Heart left ventricle (tissue), 13 donors: ENCODE measurements around the gene PEAK1.

Experiments used
- CTCF ChIP-seq, 12 donors: fragments of 200-600 bp; sonication (generic) in 4 of 12; IDR thresholded peaks; one replicate each; pipeline versions ENCODE4 v1.5.0 to v1.8.0; 2018 to 2022; ENCODE audit warnings: antibody characterized with exemption in 12 of 12, mild to moderate bottlenecking in 5 of 12
- POLR2A ChIP-seq, 2 donors: fragments of 450-650 bp; IDR thresholded peaks; one replicate each; pipeline ENCODE4 v1.6.1; 2017; ENCODE audit warnings: antibody characterized with exemption in 2 of 2, mild to moderate bottlenecking in 2 of 2, moderate library complexity in 2 of 2
- donor health status: ischemic (EF 13 %, LVEDD 7.1; RV severe dilation, severe dysfunction).
- donor health status: DM: no; HTN: yes; CAD: no.
- donor health status: DM: no; HTN: no; CAD: no.
- donor health status: ischemic (EF 25% LVEDD 6.9; RV normal size, moderate dysfunction).
- donor health status: ischemic (EF 25% LVEDD 5.7; RV mildly dilated, moderate dysfunction).
- donor health status: ischemic (EF 35%, LVEDD 5.7; RV mildly dilated, moderate dysfunction).
- donor health status: nonischemic (EF 11% LVEDD 7.7; RV severe dilation, severe dysfunction).
- donor health status: DM: yes; HTN: yes; CAD: no.
- donor health status: PGD.
- donor health status: ischemic (EF 29% LVEDD 5.4; RV normal size, mild dysfunction).
- donor health status: nonischemic (EF 23%, LVEDD 6.1; RV moderate dilation, normal function).

- TF ChIP-seq CTCF (IDR thresholded peaks at IDR 0.05) (no peak), POLR2A (IDR thresholded peaks at IDR 0.05) (no peak)
These were observed 281.8 kb downstream of the PEAK1 start for GRCh38 chr15:77138167-77138522.
